Osteoblast (primary cell): Measurements from ENCODE around the gene FNDC8. TPM values are rescaled to one million over a fixed set of nuclear protein-coding genes. Genes with fewer than 3 reads are reported as not detected.

Source experiments
- DNase-seq: peaks from one replicate; pipeline ENCODE4 v3.0.0; 2011; ENCODE audit warnings: low spot score, mixed read lengths; ENCODE audit not compliant: insufficient read length; ENCODE audit errors: missing footprints
- H2AFZ ChIP-seq: 2 replicates; pipeline ENCODE4 v1.6.0; 2011; ENCODE audit warnings: mild to moderate bottlenecking, low read length
- H3K27ac ChIP-seq: 2 replicates; pipeline ENCODE4 v1.5.1; 2011; ENCODE audit warnings: mild to moderate bottlenecking, low read depth, low read length, moderate library complexity
- H3K27me3 ChIP-seq: 2 replicates; pipeline ENCODE4 v1.6.0; 2012; ENCODE audit warnings: mild to moderate bottlenecking, control low read depth, inconsistent platforms, low read length, moderate library complexity; ENCODE audit not compliant: insufficient read depth
- H3K36me3 ChIP-seq: 2 replicates; pipeline ENCODE4 v1.5.1; 2011; ENCODE audit warnings: mild to moderate bottlenecking, low read length, control low read depth, moderate library complexity; ENCODE audit not compliant: insufficient read depth
- H3K4me1 ChIP-seq: 2 replicates; pipeline ENCODE4 v1.5.1; 2011; ENCODE audit warnings: mild to moderate bottlenecking, low read length, control low read depth, moderate library complexity; ENCODE audit not compliant: insufficient read depth
- H3K4me2 ChIP-seq: 2 replicates; pipeline ENCODE4 v1.6.0; 2011; ENCODE audit warnings: mild to moderate bottlenecking, low read length; ENCODE audit not compliant: insufficient read depth
- H3K4me3 ChIP-seq: fragments of 200-600 bp; sonication (generic); 3 replicates; pipeline ENCODE4 v1.5.1; 2012; ENCODE audit warnings: mild to moderate bottlenecking, low read length, inconsistent platforms; ENCODE audit not compliant: insufficient read depth
- H3K79me2 ChIP-seq: 2 replicates; pipeline ENCODE4 v1.6.0; 2012; ENCODE audit warnings: mild to moderate bottlenecking, low read length, control low read depth, inconsistent platforms; ENCODE audit not compliant: insufficient read depth
- H3K9me3 ChIP-seq: 2 replicates; pipeline ENCODE4 v1.5.1; 2011; ENCODE audit warnings: low read depth, low read length, control low read depth
- H4K20me1 ChIP-seq: 2 replicates; pipeline ENCODE4 v1.6.0; 2012; ENCODE audit warnings: mild to moderate bottlenecking, low read length, control low read depth; ENCODE audit not compliant: insufficient read depth
- total RNA-seq: library from RNA; depleted of rRNA; stranded (reverse); fragments of >200 nt; gene quantifications from 2 replicates; pipeline ENCODE4 v1.2.3, GENCODE V29; 2012
- TF ChIP-seq, protein P1 (sequence below): IDR thresholded peaks from 2 replicates; pipeline ENCODE4 v1.5.1; 2011; ENCODE audit warnings: mild to moderate bottlenecking, low read depth, low read length, moderate library complexity; ENCODE audit errors: extremely low read depth

The FNDC8 gene
- total RNA-seq, 1 donor: not detected

DNA sequence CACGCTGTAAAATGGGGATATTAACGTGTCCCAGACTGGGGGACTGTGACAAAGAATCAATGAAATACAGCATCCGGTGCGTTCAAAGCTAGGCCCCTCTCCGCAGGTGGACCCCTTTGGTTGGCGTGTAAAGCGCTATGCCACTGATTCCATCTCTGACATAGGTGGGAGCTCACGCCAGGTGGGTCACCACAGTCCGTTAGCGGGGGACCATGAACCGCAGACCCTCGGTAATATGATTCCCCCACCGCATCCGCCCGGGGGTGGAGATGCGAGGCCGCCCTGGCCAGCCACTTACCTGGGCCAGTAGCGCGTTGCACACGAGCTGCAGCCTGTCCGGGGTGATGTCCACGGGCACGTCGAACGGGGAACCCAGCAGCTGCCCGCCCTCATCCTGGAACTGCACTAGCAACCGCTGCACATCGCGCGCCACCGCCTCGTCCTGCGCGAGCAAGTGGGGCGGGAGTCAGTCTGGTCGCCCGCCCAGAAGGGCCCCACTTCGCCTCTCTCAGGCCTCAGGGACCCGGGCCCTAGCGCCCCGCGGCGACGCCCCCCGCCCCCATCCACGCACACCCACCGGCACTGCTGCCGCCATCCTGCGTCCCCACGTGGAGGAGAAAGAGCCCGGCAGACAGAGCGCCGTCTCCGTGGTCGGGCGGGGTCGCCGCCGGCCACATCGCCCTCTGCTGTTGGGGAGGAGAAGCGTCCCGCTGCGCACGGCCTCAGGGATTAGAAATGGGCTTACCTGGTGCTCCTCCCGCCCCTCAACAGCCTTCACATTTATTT lies 20.5 kb downstream of the FNDC8 start, which contains the start of gene NLE1:
NLE1 (minus strand) TSS at position 623 of the 786 bp plus-strand sequence; CDS start at position 595, 28 bp downstream.
- Histone ChIP-seq H3K79me2 (peaks cover 13% of the 10 kb centered on the region), H3K4me1 (peaks cover 7% of the 10 kb centered on the region), H3K27me3 (no peaks in the 10 kb centered on the region), H3K9me3 (no peaks in the 10 kb centered on the region), H3K36me3 (peaks cover 20% of the 10 kb centered on the region), H4K20me1 (no peaks in the 10 kb centered on the region), H3K27ac (peak within 1 kb of the TSS; percentile 66), H2AFZ (peak within 1 kb of the TSS; percentile 95), H3K4me2 (peak within 1 kb of the TSS; percentile 91), H3K4me3 (peak within 1 kb of the TSS; percentile 99)
- peak; percentile 96 for DNase-seq
- TF ChIP-seq, protein P1, sequence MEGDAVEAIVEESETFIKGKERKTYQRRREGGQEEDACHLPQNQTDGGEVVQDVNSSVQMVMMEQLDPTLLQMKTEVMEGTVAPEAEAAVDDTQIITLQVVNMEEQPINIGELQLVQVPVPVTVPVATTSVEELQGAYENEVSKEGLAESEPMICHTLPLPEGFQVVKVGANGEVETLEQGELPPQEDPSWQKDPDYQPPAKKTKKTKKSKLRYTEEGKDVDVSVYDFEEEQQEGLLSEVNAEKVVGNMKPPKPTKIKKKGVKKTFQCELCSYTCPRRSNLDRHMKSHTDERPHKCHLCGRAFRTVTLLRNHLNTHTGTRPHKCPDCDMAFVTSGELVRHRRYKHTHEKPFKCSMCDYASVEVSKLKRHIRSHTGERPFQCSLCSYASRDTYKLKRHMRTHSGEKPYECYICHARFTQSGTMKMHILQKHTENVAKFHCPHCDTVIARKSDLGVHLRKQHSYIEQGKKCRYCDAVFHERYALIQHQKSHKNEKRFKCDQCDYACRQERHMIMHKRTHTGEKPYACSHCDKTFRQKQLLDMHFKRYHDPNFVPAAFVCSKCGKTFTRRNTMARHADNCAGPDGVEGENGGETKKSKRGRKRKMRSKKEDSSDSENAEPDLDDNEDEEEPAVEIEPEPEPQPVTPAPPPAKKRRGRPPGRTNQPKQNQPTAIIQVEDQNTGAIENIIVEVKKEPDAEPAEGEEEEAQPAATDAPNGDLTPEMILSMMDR: peak; percentile 84

DNA sequence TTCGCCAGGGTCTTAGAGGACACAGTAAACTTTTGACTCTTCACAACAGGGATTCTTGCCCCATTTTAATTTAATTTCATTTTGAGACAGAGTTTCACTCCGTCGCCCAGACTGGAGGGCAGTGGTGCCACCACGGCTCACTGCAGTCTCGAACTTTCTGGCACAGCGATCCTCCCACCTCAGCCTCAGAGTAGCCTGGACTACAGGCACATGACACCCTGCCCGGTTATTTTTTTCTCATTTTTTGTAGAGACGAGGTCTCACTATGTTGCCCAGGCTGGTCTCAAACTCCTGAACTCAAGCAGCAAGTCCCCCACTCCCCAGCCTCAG lies 21.0 kb downstream of the FNDC8 start:
- Histone ChIP-seq H2AFZ (peak overlapping the region; percentile 62), H3K4me2 (peak overlapping the region; percentile 91), H3K27me3 (no peaks in the 10 kb centered on the region), H3K9me3 (no peaks in the 10 kb centered on the region), H3K79me2 (peaks cover 13% of the 10 kb centered on the region), H3K4me1 (peaks cover 7% of the 10 kb centered on the region), H3K36me3 (peaks cover 14% of the 10 kb centered on the region), H3K4me3 (peak overlapping the region; percentile 99), H4K20me1 (no peaks in the 10 kb centered on the region), H3K27ac (no peak overlapping the region)
- no peak for DNase-seq
- TF ChIP-seq, protein P1: no peak

DNA sequence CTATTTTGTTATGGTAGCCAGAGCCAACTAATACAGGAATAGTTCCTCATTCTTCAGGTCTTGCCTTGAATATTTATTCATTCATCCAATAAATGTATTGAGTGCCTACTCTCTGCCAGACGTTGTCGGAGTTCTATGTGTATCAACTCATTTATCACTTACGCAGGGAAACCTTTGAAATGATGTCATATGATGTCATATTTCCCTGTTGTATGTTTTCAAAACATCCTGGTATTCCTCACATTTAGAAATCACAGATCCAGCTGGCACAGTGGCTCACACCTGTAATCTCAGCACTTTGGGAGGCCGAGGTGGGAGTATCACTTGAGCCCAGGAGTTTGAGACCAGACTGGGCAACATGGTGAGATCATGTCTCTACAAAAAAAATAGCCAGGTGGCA lies 23.4 kb downstream of the FNDC8 start:
- H3K27me3 ChIP-seq: peaks cover 3% of the 10 kb centered on the region
- no peak overlapping the region for H3K4me3 ChIP-seq
- H3K79me2 ChIP-seq: peaks cover 13% of the 10 kb centered on the region
- H3K36me3 ChIP-seq: no peaks in the 10 kb centered on the region
- no peak overlapping the region for H3K4me2 ChIP-seq
- no peaks in the 10 kb centered on the region for H3K9me3 ChIP-seq
- no peaks in the 10 kb centered on the region for H4K20me1 ChIP-seq
- peaks cover 7% of the 10 kb centered on the region for H3K4me1 ChIP-seq
- H3K27ac ChIP-seq: no peak overlapping the region
- H2AFZ ChIP-seq: no peak overlapping the region
- TF ChIP-seq, protein P1: no peak
- no peak for DNase-seq

DNA sequence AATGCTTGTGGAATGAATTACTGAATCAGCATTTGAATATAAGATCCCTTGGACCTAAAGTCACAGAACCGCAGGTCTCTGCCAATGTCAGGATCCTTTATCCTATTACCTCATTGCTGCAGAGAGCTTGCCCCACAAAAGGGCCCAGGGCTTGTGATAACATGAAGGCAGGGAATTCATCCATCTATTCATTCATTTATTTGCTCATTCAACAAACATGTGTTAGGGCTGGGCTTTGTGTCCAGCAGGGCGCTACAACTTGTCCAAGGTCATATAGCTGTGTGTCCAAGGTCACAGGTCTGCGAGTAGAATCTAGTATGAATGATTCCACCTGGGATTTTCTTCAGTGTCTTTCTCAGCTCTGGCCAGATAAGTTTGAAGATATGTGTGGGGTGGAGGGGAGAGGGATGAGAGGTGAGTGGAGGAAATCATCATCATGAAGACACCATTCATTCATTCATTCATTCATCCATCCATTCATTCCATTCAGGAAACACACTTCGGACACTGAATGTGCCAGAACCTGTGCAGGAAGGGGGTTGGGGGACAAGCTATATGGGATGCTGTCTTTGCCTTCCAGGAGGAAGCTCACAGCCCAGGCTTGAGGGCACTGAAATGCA lies 24.9 kb downstream of the FNDC8 start:
- Histone ChIP-seq H2AFZ (no peak overlapping the region), H3K79me2 (peaks cover 7% of the 10 kb centered on the region), H3K27ac (no peak overlapping the region), H3K9me3 (no peaks in the 10 kb centered on the region), H4K20me1 (no peaks in the 10 kb centered on the region), H3K36me3 (no peaks in the 10 kb centered on the region), H3K4me2 (no peak overlapping the region), H3K4me1 (peaks cover 3% of the 10 kb centered on the region), H3K27me3 (peaks cover 3% of the 10 kb centered on the region), H3K4me3 (no peak overlapping the region)
- DNase-seq: no peak
- TF ChIP-seq, protein P1: no peak
